IPS-NIHi7 (cell line): ENCODE measurements around the gene BBC3.
A peak's percentile ranks its signal among the peaks of the same experiment; 100 is the strongest.
"Not testable (repeated sequence)": the region's sequence is repeated elsewhere in the genome, so short reads cannot be mapped to it uniquely, and the experiment has no call there.

Experiments used
- DNase-seq: peaks from one replicate; pipeline ENCODE4 v3.0.0; 2012; ENCODE audit warnings: mixed read lengths; ENCODE audit errors: extremely low spot score

The BBC3 gene

GRCh38 chr19:47258434-47258833 is 27.4 kb upstream of the BBC3 start:
- DNase-seq, result no peak

GRCh38 chr19:47257411-47258169 is 26.6 kb upstream of the BBC3 start:
- DNase-seq, result no peak

- DNase-seq, result peak; percentile 95
These were observed 25.9 kb upstream of the BBC3 start for GRCh38 chr19:47256693-47257410.

- peak; percentile 90 for DNase-seq
These were observed 25.1 kb upstream of the BBC3 start, which contains the start of gene CCDC9 for GRCh38 chr19:47255879-47256692. Gene CCDC9, plus strand, starts transcription at chr19:47256525. Its CDS starts 1,876 bp downstream, at chr19:47258401.

- DNase-seq, result no peak
These were observed 23.0 kb upstream of the BBC3 start for GRCh38 chr19:47253970-47254369.

GRCh38 chr19:47253467-47253881 is 22.5 kb upstream of the BBC3 start:
- DNase-seq, result no peak

GRCh38 chr19:47253016-47253415 is 22.0 kb upstream of the BBC3 start:
- not testable (repeated sequence) for DNase-seq

GRCh38 chr19:47247308-47247990 is 16.4 kb upstream of the BBC3 start:
- peak; percentile 48 for DNase-seq

- DNase-seq, result peak; percentile 82
These were observed 13.0 kb upstream of the BBC3 start for GRCh38 chr19:47243776-47244547.

- no peak for DNase-seq
These were observed 12.4 kb upstream of the BBC3 start for GRCh38 chr19:47243364-47243775.

- DNase-seq, result no peak
These were observed 11.0 kb upstream of the BBC3 start for GRCh38 chr19:47241919-47242577.

- peak; percentile 76 for DNase-seq
These were observed 10.3 kb upstream of the BBC3 start for GRCh38 chr19:47240996-47241918.

GRCh38 chr19:47240556-47240955 is 9.6 kb upstream of the BBC3 start:
- DNase-seq, result no peak

GRCh38 chr19:47239610-47240296 is 8.8 kb upstream of the BBC3 start:
- peak; percentile 46 for DNase-seq

- DNase-seq, result no peak
These were observed 8.2 kb upstream of the BBC3 start for GRCh38 chr19:47239152-47239551.

- no peak for DNase-seq
These were observed 5.2 kb upstream of the BBC3 start for GRCh38 chr19:47236072-47236675.

GRCh38 chr19:47232422-47233211 is 1.6 kb upstream of the BBC3 start:
- no peak for DNase-seq
